Neural cell (in vitro differentiated cells): ENCODE measurements around the gene VPS54. TPM values are rescaled to one million over a fixed set of nuclear protein-coding genes. Genes with fewer than 3 reads are reported as not detected.

Experiments
- H2AFZ ChIP-seq: fragments of 200-600, 300-800 bp; sonication (generic), shearing (Covaris generic); 2 replicates; pipeline ENCODE4 v1.6.0; 2014; ENCODE audit warnings: low read depth, mild to moderate bottlenecking, antibody characterized with exemption, low read length, moderate library complexity
- H3F3A ChIP-seq: fragments of 200-600 bp; shearing (Covaris generic); 2 replicates; pipeline ENCODE4 v1.6.1; 2016; ENCODE audit warnings: mild to moderate bottlenecking, moderate library complexity, mixed read lengths, antibody characterized with exemption, low read length; ENCODE audit not compliant: insufficient read depth, poor library complexity, severe bottlenecking
- H3K27ac ChIP-seq: fragments of 200-600, 300-800 bp; sonication (generic), shearing (Covaris generic); 2 replicates; pipeline ENCODE4 v1.5.1; 2014; ENCODE audit warnings: mild to moderate bottlenecking, low read length, moderate library complexity
- H3K27me3 ChIP-seq: fragments of 300-800, 200-600 bp; sonication (generic), shearing (Covaris generic); 2 replicates; pipeline ENCODE4 v1.6.0; 2014; ENCODE audit warnings: mild to moderate bottlenecking, low read depth, low read length, moderate library complexity; ENCODE audit not compliant: insufficient read depth
- H3K36me3 ChIP-seq: fragments of 300-800, 200-600 bp; sonication (generic), shearing (Covaris generic); 2 replicates; pipeline ENCODE4 v1.5.1; 2014; ENCODE audit warnings: mild to moderate bottlenecking, antibody characterized with exemption, low read length, moderate library complexity; ENCODE audit not compliant: insufficient read depth
- H3K4me2 ChIP-seq: fragments of 300-800, 200-600 bp; sonication (generic), shearing (Covaris generic); 2 replicates; pipeline ENCODE4 v1.6.0; 2014; ENCODE audit warnings: mild to moderate bottlenecking, low read length
- H3K4me3 ChIP-seq: fragments of 300-800, 200-600 bp; sonication (generic), shearing (Covaris generic); 2 replicates; pipeline ENCODE4 v1.5.1; 2014; ENCODE audit warnings: mild to moderate bottlenecking, low read length, moderate library complexity
- H3K79me2 ChIP-seq: fragments of 200-600 bp; shearing (Covaris generic); replicated peaks from 2 replicates; pipeline ENCODE4 v1.6.0; 2014; ENCODE audit warnings: mild to moderate bottlenecking, low read length, moderate library complexity; ENCODE audit not compliant: insufficient read depth
- H3K9ac ChIP-seq: fragments of 300-800, 200-600 bp; sonication (generic), shearing (Covaris generic); 2 replicates; pipeline ENCODE4 v1.6.1; 2016; ENCODE audit warnings: mild to moderate bottlenecking, low read length, mixed read lengths
- H3K9me2 ChIP-seq: fragments of 200-600 bp; shearing (Covaris generic); 2 replicates; pipeline ENCODE4 v1.6.1; 2016; ENCODE audit warnings: mild to moderate bottlenecking, low read length, mixed read lengths; ENCODE audit not compliant: insufficient read depth
- H3K9me3 ChIP-seq: fragments of 200-600, 300-800 bp; sonication (generic), shearing (Covaris generic); 2 replicates; pipeline ENCODE4 v1.6.1; 2016; ENCODE audit warnings: mild to moderate bottlenecking, mixed run types, low read length, moderate library complexity, mixed read lengths
- H4K20me1 ChIP-seq: fragments of 200-600 bp; shearing (Covaris generic); 2 replicates; pipeline ENCODE4 v1.6.1; 2016; ENCODE audit warnings: mild to moderate bottlenecking, mixed run types; ENCODE audit not compliant: insufficient read depth
- EP300 ChIP-seq: fragments of 450-650 bp; conservative IDR thresholded peaks from 2 replicates; pipeline ENCODE4 v1.6.1; 2014; ENCODE audit warnings: antibody characterized with exemption, mild to moderate bottlenecking, moderate library complexity; ENCODE audit not compliant: poor library complexity, severe bottlenecking
- EZH2 ChIP-seq: fragments of 200-600, 300-800 bp; shearing (Covaris generic), sonication (generic); IDR thresholded peaks from 2 replicates; pipeline ENCODE4 v1.6.1; 2014; ENCODE audit warnings: antibody characterized with exemption, low read length, borderline replicate concordance, mild to moderate bottlenecking; ENCODE audit not compliant: insufficient read depth, poor library complexity, severe bottlenecking
- MXI1 ChIP-seq: fragments of 450-650 bp; conservative IDR thresholded peaks from 2 replicates; pipeline ENCODE4 v1.6.1; 2014; ENCODE audit warnings: antibody characterized with exemption, mild to moderate bottlenecking; ENCODE audit not compliant: poor library complexity, severe bottlenecking
- POLR2AphosphoS5 ChIP-seq: IDR thresholded peaks from 2 replicates; pipeline ENCODE4 v1.6.1; 2012
- RAD21 ChIP-seq: fragments of 450-650 bp; conservative IDR thresholded peaks from 2 replicates; pipeline ENCODE4 v1.6.1; 2014; ENCODE audit warnings: antibody characterized with exemption, mild to moderate bottlenecking, moderate library complexity
- SMC3 ChIP-seq: fragments of 450-650 bp; conservative IDR thresholded peaks from 2 replicates; pipeline ENCODE4 v1.6.1; 2014; ENCODE audit warnings: antibody characterized with exemption, mild to moderate bottlenecking, moderate library complexity; ENCODE audit not compliant: poor library complexity
- TAF1 ChIP-seq: IDR thresholded peaks from 2 replicates; pipeline ENCODE4 v1.6.1; 2012; ENCODE audit warnings: low read depth
- polyA plus RNA-seq: library from polyadenylated mRNA; depleted of rRNA; stranded (reverse); fragments of >200 nt; gene quantifications from 2 replicates; pipeline ENCODE4 v1.2.3, GENCODE V29; 2014
- TF ChIP-seq, protein P1 (sequence below): IDR thresholded peaks from 2 replicates; pipeline ENCODE4 v1.6.1; 2012; ENCODE audit warnings: borderline replicate concordance
- TF ChIP-seq, protein P2 (sequence below): fragments of 450-650 bp; IDR thresholded peaks from 2 replicates; pipeline ENCODE4 v1.5.1; 2014; ENCODE audit warnings: antibody characterized with exemption, mild to moderate bottlenecking, moderate library complexity; ENCODE audit not compliant: poor library complexity, severe bottlenecking

The VPS54 gene
- polyA plus RNA-seq, 1 donor from 2014 or later = 34.2 TPM

DNA sequence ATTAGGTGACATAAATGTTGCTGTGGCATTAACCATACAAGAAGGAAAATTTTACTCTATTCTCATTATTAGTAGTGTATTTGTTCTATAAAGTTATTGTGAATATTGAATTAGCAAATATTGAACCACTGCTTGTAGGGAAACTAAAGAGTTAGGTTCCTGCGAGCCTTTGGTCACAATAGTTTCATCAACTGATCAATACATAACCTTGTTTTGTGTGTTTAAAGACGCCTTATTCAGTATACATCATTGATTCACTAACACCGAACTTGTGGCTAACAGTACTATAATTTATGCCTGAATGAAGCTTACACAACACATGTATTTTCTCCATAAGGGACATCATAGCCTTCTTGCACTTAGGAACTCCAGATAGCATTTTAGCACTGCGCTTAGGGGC, 36.9 kb downstream of the VPS54 start:
- Histone ChIP-seq H3K36me3 (no peaks in the 10 kb centered on the region), H3K4me2 (no peak overlapping the region), H3K9ac (no peak overlapping the region), H4K20me1 (no peaks in the 10 kb centered on the region), H3K9me2 (no peaks in the 10 kb centered on the region), H3K27me3 (no peaks in the 10 kb centered on the region), H2AFZ (no peak overlapping the region), H3K9me3 (no peaks in the 10 kb centered on the region), H3K79me2 (no peaks in the 10 kb centered on the region), H3K4me3 (no peak overlapping the region), H3F3A (no peaks in the 10 kb centered on the region), H3K27ac (no peak overlapping the region)
- TF ChIP-seq EP300 (no peak), EZH2 (no peak), MXI1 (no peak), TAF1 (no peak), RAD21 (no peak), POLR2AphosphoS5 (no peak), SMC3 (no peak)
- TF ChIP-seq, protein P1, sequence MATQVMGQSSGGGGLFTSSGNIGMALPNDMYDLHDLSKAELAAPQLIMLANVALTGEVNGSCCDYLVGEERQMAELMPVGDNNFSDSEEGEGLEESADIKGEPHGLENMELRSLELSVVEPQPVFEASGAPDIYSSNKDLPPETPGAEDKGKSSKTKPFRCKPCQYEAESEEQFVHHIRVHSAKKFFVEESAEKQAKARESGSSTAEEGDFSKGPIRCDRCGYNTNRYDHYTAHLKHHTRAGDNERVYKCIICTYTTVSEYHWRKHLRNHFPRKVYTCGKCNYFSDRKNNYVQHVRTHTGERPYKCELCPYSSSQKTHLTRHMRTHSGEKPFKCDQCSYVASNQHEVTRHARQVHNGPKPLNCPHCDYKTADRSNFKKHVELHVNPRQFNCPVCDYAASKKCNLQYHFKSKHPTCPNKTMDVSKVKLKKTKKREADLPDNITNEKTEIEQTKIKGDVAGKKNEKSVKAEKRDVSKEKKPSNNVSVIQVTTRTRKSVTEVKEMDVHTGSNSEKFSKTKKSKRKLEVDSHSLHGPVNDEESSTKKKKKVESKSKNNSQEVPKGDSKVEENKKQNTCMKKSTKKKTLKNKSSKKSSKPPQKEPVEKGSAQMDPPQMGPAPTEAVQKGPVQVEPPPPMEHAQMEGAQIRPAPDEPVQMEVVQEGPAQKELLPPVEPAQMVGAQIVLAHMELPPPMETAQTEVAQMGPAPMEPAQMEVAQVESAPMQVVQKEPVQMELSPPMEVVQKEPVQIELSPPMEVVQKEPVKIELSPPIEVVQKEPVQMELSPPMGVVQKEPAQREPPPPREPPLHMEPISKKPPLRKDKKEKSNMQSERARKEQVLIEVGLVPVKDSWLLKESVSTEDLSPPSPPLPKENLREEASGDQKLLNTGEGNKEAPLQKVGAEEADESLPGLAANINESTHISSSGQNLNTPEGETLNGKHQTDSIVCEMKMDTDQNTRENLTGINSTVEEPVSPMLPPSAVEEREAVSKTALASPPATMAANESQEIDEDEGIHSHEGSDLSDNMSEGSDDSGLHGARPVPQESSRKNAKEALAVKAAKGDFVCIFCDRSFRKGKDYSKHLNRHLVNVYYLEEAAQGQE = no peak
- TF ChIP-seq, protein P2, sequence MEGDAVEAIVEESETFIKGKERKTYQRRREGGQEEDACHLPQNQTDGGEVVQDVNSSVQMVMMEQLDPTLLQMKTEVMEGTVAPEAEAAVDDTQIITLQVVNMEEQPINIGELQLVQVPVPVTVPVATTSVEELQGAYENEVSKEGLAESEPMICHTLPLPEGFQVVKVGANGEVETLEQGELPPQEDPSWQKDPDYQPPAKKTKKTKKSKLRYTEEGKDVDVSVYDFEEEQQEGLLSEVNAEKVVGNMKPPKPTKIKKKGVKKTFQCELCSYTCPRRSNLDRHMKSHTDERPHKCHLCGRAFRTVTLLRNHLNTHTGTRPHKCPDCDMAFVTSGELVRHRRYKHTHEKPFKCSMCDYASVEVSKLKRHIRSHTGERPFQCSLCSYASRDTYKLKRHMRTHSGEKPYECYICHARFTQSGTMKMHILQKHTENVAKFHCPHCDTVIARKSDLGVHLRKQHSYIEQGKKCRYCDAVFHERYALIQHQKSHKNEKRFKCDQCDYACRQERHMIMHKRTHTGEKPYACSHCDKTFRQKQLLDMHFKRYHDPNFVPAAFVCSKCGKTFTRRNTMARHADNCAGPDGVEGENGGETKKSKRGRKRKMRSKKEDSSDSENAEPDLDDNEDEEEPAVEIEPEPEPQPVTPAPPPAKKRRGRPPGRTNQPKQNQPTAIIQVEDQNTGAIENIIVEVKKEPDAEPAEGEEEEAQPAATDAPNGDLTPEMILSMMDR = no peak

DNA sequence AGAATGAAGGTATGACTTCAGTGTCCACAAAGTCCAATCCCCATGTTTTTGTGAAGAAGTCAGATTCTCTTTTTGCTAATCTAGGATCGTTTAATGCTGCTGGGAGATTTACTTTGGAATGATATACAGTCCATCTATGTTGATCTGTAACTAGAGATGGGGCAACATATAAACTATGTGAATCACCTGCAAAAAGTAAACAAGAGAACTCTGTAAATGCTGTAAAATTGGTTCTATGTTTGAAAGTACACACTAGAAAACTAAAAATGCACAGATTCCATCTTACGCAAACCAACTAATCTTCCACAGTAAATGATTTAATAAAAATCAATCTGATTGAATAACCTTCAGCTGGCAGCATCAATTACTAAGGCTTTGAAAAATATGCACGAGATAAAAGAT, 37.5 kb downstream of the VPS54 start:
- TF ChIP-seq, protein P1 = no peak
- TF ChIP-seq EP300 (no peak), POLR2AphosphoS5 (no peak), EZH2 (no peak), RAD21 (no peak), SMC3 (no peak), MXI1 (no peak), TAF1 (no peak)
- TF ChIP-seq, protein P2 = no peak

More for the DNA sequence above, 37.5 kb downstream of the VPS54 start:
- H3K27me3 ChIP-seq = no peaks in the 10 kb centered on the region
- no peaks in the 10 kb centered on the region for H3K9me3 ChIP-seq
- no peaks in the 10 kb centered on the region for H3F3A ChIP-seq
- H2AFZ ChIP-seq = no peak overlapping the region
- no peaks in the 10 kb centered on the region for H3K79me2 ChIP-seq
- H4K20me1 ChIP-seq = no peaks in the 10 kb centered on the region
- H3K36me3 ChIP-seq = no peaks in the 10 kb centered on the region
- no peak overlapping the region for H3K27ac ChIP-seq
- H3K9me2 ChIP-seq = no peaks in the 10 kb centered on the region
- no peak overlapping the region for H3K4me2 ChIP-seq
- H3K9ac ChIP-seq = no peak overlapping the region
- no peak overlapping the region for H3K4me3 ChIP-seq
